GM18907 (cell line): ENCODE results near the gene SPOCD1.

Source experiments
- ATAC-seq: cut with Tn5 transposase; IDR thresholded peaks from one replicate; pipeline ENCODE4 v1.9.1; 2021; ENCODE audit warnings: mild to moderate bottlenecking, moderate library complexity; ENCODE audit not compliant: unreplicated experiment

Gene SPOCD1

DNA sequence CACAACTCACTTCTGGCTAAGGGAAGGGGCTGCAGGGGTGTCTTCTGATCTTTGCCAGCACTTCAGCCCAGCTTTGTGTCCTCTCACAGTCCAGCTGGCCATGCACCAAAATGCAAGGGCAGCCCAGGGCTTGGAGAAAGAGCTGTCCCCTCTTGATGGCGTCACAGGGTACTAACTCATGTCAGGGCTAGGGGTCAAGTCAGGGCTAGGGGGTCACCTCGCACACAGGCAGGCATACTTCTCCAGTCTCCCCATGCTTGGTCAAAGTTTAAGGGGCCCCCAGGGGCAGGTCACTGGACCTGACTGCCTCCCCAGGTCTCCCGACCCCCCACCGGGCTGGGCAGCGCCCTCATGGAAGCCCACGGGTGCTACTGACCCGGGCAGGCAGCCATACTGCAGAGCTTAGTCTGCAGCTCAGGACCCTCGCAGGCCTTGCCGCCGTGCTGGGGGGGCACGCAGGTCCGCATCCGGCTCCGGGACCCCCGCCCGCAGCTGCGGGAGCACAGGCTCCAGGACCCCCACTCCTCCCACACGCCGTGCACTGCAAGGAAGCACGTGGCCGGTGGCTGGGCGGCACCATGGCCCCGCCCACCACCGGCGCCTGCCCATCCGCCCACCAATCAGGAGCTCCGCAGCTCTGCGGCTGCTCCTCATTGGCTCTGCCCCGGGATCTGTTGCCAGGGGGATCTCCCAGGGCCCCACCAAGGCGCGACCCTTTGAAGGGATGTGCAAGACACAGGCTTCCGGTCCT lies 73.2 kb downstream of the SPOCD1 start:
- ATAC-seq = no peak
